Caco-2 (cell line): ENCODE results near the gene FLRT3. TPM values are rescaled to one million over a fixed set of nuclear protein-coding genes. Genes with fewer than 3 reads are reported as not detected.

ENCODE experiments used
- BruUV-seq: library from RNA; stranded (reverse); fragments of 400-500 nt; replicated peaks from 2 replicates; lab custom pipeline; 2021; lab: Mats Ljungman, UMichigan
- CTCF ChIA-PET: fragments of 300-600 bp; sonication (Branson Sonifier 250); formaldehyde crosslinking; loops from one replicate; lab custom pipeline; 2022; ENCODE audit warnings: antibody characterized with exemption; lab: Charles Lee
- POLR2A ChIA-PET: fragments of 300-600 bp; sonication (Branson Sonifier 250); formaldehyde crosslinking; loops from one replicate; lab custom pipeline; 2022; ENCODE audit warnings: antibody characterized with exemption; lab: Charles Lee
- DNase-seq, 2 experiments: peaks; one replicate each; pipeline versions ENCODE4 v3.0.0 to v3.0.0-alpha.2; 2020 to 2022
- H3K27me3 ChIP-seq: replicated peaks from 2 replicates; pipeline ENCODE4 v1.6.0; 2011; ENCODE audit warnings: low read length; ENCODE audit not compliant: control insufficient read depth, insufficient read depth
- H3K36me3 ChIP-seq: 2 replicates; pipeline ENCODE4 v1.5.1; 2011; ENCODE audit warnings: low read length; ENCODE audit not compliant: control insufficient read depth, insufficient read depth
- H3K4me1 ChIP-seq: fragments of 250-450 bp; sonication (Bioruptor Pico); 2 replicates; pipeline ENCODE4 v1.5.1; 2020; ENCODE audit warnings: mild to moderate bottlenecking
- H3K4me3 ChIP-seq: 2 replicates; pipeline ENCODE4 v1.5.1; 2011; ENCODE audit warnings: low read depth, mild to moderate bottlenecking, control low read depth, low read length
- H3K9me3 ChIP-seq: fragments of 250-450 bp; sonication (Bioruptor Pico); 2 replicates; pipeline ENCODE4 v1.5.1; 2020; ENCODE audit warnings: mild to moderate bottlenecking, moderate library complexity
- H3K27ac Mint-ChIP-seq: one replicate; pipeline ENCODE4 v1.8.0; 2022; ENCODE audit warnings: mixed read lengths; ENCODE audit not compliant: unreplicated experiment
- H3K27me3 Mint-ChIP-seq: one replicate; pipeline ENCODE4 v1.8.0; 2022; ENCODE audit warnings: mixed read lengths; ENCODE audit not compliant: insufficient read depth, unreplicated experiment
- H3K36me3 Mint-ChIP-seq: one replicate; pipeline ENCODE4 v1.8.0; 2022; ENCODE audit warnings: mild to moderate bottlenecking, mixed read lengths; ENCODE audit not compliant: insufficient read depth, unreplicated experiment
- H3K4me1 Mint-ChIP-seq: one replicate; pipeline ENCODE4 v1.8.0; 2022; ENCODE audit warnings: low read depth, mixed read lengths; ENCODE audit not compliant: unreplicated experiment
- H3K4me3 Mint-ChIP-seq: one replicate; pipeline ENCODE4 v1.8.0; 2022; ENCODE audit warnings: mild to moderate bottlenecking, moderate library complexity, mixed read lengths; ENCODE audit not compliant: unreplicated experiment
- H3K9me3 Mint-ChIP-seq: one replicate; pipeline ENCODE4 v1.8.0; 2022; ENCODE audit warnings: mixed read lengths; ENCODE audit not compliant: unreplicated experiment
- intact Hi-C: fragments of 100-400 bp; cut with micrococcal nuclease; formaldehyde crosslinking; loops from one replicate; pipeline ENCODE4 v1.10.0; 2022; ENCODE audit not compliant: unreplicated experiment
- total RNA-seq: library from RNA; stranded (reverse); gene quantifications from 2 replicates; pipeline ENCODE4 v1.2.3, GENCODE V29; 2022
- TF ChIP-seq, protein P1 (sequence below), 2 experiments: fragments of 200-600 bp in 1 of 2; IDR thresholded peaks; 1 replicate in 1 of 2; 2 replicates in 1 of 2; pipeline versions ENCODE4 v1.5.1 to v1.8.0; 2011 to 2022; ENCODE audit warnings: antibody characterized with exemption in 1 of 2, control low read depth in 1 of 2, inconsistent platforms in 1 of 2, low read depth in 1 of 2, low read length in 1 of 2, mild to moderate bottlenecking in 1 of 2, moderate library complexity in 1 of 2; ENCODE audit not compliant: insufficient read depth in 1 of 2, severe bottlenecking in 1 of 2, unreplicated experiment in 1 of 2

FLRT3 gene
- total RNA-seq, 1 experiment from 2014 or later, result 107 TPM

DNA sequence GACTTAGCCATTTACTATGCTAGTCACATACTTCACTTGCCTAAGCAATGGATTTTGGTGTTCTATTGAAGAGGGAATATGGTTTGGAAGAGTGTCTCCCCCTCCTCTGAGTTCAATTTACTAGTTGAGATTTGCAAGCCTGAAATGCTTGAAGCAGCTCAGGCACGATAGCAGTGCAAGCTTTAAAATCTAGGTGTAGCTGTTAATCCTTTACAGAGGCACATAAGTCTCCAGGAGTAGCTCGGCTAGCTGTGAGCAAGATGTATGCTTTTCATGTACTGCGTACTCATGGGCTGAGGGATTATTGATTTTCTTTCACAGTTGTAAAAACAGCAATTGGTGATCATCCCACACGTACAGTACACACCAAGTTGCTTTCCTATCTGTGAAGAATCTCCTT, 726 bp downstream of the FLRT3 start:
- TF ChIP-seq, protein P1, sequence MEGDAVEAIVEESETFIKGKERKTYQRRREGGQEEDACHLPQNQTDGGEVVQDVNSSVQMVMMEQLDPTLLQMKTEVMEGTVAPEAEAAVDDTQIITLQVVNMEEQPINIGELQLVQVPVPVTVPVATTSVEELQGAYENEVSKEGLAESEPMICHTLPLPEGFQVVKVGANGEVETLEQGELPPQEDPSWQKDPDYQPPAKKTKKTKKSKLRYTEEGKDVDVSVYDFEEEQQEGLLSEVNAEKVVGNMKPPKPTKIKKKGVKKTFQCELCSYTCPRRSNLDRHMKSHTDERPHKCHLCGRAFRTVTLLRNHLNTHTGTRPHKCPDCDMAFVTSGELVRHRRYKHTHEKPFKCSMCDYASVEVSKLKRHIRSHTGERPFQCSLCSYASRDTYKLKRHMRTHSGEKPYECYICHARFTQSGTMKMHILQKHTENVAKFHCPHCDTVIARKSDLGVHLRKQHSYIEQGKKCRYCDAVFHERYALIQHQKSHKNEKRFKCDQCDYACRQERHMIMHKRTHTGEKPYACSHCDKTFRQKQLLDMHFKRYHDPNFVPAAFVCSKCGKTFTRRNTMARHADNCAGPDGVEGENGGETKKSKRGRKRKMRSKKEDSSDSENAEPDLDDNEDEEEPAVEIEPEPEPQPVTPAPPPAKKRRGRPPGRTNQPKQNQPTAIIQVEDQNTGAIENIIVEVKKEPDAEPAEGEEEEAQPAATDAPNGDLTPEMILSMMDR (IDR thresholded peaks at IDR 0.05; ENCODE audit: insufficient read depth in 1 of 2, low read depth in 1 of 2, low read length in 1 of 2, severe bottlenecking in 1 of 2, unreplicated experiment in 1 of 2), result no peak
- DNase-seq, result peak in 1 of 2 experiments; percentile 31
- intact Hi-C loops, result loop anchor here (1.0 to 10.0 kb wide), 15 partner anchors 70 to 1598 kb away; no protein-coding TSS in a partner anchor
- Histone ChIP-seq H3K36me3 (no peaks in the 10 kb centered on the region), H3K4me3 (peak overlapping the region; percentile 54), H3K4me1 (peaks cover 31% of the 10 kb centered on the region), H3K27me3 (no peaks in the 10 kb centered on the region), H3K9me3 (no peaks in the 10 kb centered on the region)
- H3K27ac Mint-ChIP-seq, result peak overlapping the region; percentile 48
- ChIA-PET POLR2A (interaction anchor here (0.6 to 1.9 kb wide), 13 partner anchors 8 to 649 kb away, joined by 3 to 16 read pairs (median 5); no protein-coding TSS in a partner anchor), CTCF (interaction anchor here (0.7 to 2.3 kb wide), 15 partner anchors 21 to 907 kb away, joined by 3 to 27 read pairs (median 5); no protein-coding TSS in a partner anchor)
- H3K27me3 Mint-ChIP-seq, result no peaks in the 10 kb centered on the region
- H3K4me1 Mint-ChIP-seq, result peaks cover 21% of the 10 kb centered on the region
- BruUV-seq, result no TSS peak
- H3K36me3 Mint-ChIP-seq, result peaks cover 51% of the 10 kb centered on the region
- H3K9me3 Mint-ChIP-seq, result no peaks in the 10 kb centered on the region
- H3K4me3 Mint-ChIP-seq, result peak overlapping the region; percentile 77

DNA sequence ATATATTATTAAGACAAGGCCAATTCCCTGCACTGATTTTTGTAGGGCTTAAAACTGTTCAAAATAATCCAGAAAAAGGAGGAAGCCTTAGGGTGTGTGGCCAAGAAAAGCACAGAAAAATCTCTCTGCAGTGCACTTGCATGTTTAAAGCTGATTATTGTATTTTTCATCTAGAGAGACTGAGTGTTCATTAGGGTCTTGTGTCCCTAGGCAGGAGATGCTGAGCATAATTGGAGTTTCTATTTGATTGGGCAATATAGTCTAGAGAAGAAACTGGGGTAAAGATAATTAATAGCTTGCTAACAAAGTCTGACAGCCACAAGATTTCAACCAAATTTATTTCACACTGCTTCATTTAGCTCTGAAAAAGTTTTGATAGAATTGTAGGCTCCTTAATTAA, 2.4 kb downstream of the FLRT3 start:
- POLR2A ChIA-PET, result no interaction called here
- H3K36me3 Mint-ChIP-seq, result peaks cover 65% of the 10 kb centered on the region
- H3K36me3 ChIP-seq, result no peaks in the 10 kb centered on the region; the same call in 1 of the 2 replicates
- BruUV-seq, result no TSS peak
- H3K4me3 Mint-ChIP-seq, result peak overlapping the region; percentile 77
- no peaks in the 10 kb centered on the region for H3K9me3 ChIP-seq
- intact Hi-C loops, result loop anchor here (5.0 to 10.0 kb wide), 4 partner anchors 512 to 1600 kb away; no protein-coding TSS in a partner anchor
- H3K4me3 ChIP-seq, result peak overlapping the region; percentile 54
- H3K9me3 Mint-ChIP-seq, result no peaks in the 10 kb centered on the region
- TF ChIP-seq, protein P1 (IDR thresholded peaks at IDR 0.05; ENCODE audit: insufficient read depth in 1 of 2, low read depth in 1 of 2, low read length in 1 of 2, severe bottlenecking in 1 of 2, unreplicated experiment in 1 of 2), result no peak
- H3K27ac Mint-ChIP-seq, result no peak overlapping the region
- peaks cover 22% of the 10 kb centered on the region for H3K4me1 Mint-ChIP-seq
- no peak for DNase-seq
- peaks cover 15% of the 10 kb centered on the region for H3K4me1 ChIP-seq
- no peaks in the 10 kb centered on the region for H3K27me3 ChIP-seq
- CTCF ChIA-PET, result interaction anchor here (0.6 to 1.2 kb wide), 2 partner anchors 11 to 431 kb away, joined by 3 read pairs; no protein-coding TSS in a partner anchor
- no peaks in the 10 kb centered on the region for H3K27me3 Mint-ChIP-seq

DNA sequence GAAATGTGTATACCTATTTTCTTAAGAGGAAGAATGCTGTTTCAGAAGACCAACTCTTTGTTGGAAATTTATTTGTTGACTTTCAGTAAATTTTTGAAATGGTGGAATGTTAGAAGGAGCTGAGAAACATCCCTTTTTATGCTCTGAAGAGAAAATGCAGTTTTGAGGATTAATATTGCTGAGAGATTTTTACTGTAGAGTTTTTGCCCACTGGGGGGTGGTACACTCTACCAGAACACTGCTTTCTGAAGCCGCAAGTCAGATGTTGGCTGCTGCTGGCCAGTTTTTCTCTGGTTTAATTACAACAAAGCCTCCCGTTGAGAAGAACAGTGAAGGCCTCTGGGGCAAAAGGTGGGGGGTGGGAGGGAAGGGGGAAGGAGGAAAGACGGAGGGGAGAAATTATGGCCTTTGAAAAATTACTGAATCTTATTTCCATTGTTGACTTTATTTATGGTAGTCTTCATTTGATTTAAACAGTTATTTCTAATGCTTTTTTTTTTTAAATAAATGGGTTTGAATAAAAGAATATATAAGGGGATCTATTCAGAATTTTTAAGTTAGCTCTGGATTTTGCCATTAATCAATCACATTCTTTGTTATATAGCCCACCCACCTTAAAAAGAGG, 3.0 kb downstream of the FLRT3 start:
- ChIA-PET CTCF (interaction anchor here (0.6 to 1.2 kb wide), 3 partner anchors 11 to 431 kb away, joined by 3 to 4 read pairs (median 3); no protein-coding TSS in a partner anchor), POLR2A (no interaction called here)
- no peaks in the 10 kb centered on the region for H3K9me3 Mint-ChIP-seq
- H3K27me3 Mint-ChIP-seq, result no peaks in the 10 kb centered on the region
- peak overlapping the region; percentile 39 for H3K27ac Mint-ChIP-seq
- Histone ChIP-seq H3K4me3 (peak overlapping the region; percentile 54), H3K9me3 (no peaks in the 10 kb centered on the region), H3K36me3 (no peaks in the 10 kb centered on the region; the same call in 1 of the 2 replicates), H3K27me3 (no peaks in the 10 kb centered on the region), H3K4me1 (peaks cover 8% of the 10 kb centered on the region)
- BruUV-seq, result no TSS peak
- intact Hi-C loops, result loop anchor here (5.0 to 10.0 kb wide), 4 partner anchors 142 to 1600 kb away; no protein-coding TSS in a partner anchor
- TF ChIP-seq, protein P1 (IDR thresholded peaks at IDR 0.05; ENCODE audit: insufficient read depth in 1 of 2, low read depth in 1 of 2, low read length in 1 of 2, severe bottlenecking in 1 of 2, unreplicated experiment in 1 of 2), result peak; percentile 58 to 62
- DNase-seq, result peak; percentile 69 to 74
- H3K4me3 Mint-ChIP-seq, result peak overlapping the region; percentile 77
- H3K4me1 Mint-ChIP-seq, result peaks cover 18% of the 10 kb centered on the region
- H3K36me3 Mint-ChIP-seq, result peaks cover 71% of the 10 kb centered on the region
